ENCODE results near the gene FGD6. TPM values are rescaled to one million over a fixed set of nuclear protein-coding genes. Genes with fewer than 3 reads are reported as not detected.
A peak's percentile ranks its signal among the peaks of the same experiment; 100 is the strongest.

Gene FGD6
- total RNA-seq, 1 donor from 2014 or later: 11.9 TPM

DNA sequence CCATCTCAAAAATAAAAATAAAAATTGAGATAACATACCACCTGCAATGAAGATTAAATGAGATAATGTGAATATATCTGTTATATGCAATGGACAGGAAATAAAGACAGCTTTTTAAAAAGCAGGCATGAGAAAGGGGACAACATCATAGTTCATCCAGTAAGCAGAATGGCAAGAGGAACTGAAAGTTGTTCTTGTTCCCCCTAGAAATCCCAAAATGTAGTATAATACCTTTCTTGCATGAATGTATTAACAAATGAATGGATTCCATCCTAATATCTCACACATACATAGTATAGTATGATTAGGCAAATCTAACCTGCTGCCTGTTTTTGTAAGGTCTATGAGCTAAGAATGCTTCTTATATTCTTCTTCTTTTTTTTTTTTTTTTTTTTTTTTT, 31.4 kb downstream of the FGD6 start:
- no peak overlapping the region for H3K27ac Mint-ChIP-seq (ENCODE audit: unreplicated experiment)
- H3K36me3 Mint-ChIP-seq (ENCODE audit: unreplicated experiment): peaks cover 3% of the 10 kb centered on the region
- peaks cover 10% of the 10 kb centered on the region for H3K4me1 Mint-ChIP-seq (ENCODE audit: unreplicated experiment)
- no peak overlapping the region for H3K4me3 Mint-ChIP-seq (ENCODE audit: unreplicated experiment)
- no peak for DNase-seq (ENCODE audit: extremely low spot score, unreplicated experiment)
- H3K9me3 Mint-ChIP-seq (ENCODE audit: unreplicated experiment): no peaks in the 10 kb centered on the region
- H3K27me3 Mint-ChIP-seq (ENCODE audit: unreplicated experiment): no peaks in the 10 kb centered on the region
- TF ChIP-seq, protein P1, sequence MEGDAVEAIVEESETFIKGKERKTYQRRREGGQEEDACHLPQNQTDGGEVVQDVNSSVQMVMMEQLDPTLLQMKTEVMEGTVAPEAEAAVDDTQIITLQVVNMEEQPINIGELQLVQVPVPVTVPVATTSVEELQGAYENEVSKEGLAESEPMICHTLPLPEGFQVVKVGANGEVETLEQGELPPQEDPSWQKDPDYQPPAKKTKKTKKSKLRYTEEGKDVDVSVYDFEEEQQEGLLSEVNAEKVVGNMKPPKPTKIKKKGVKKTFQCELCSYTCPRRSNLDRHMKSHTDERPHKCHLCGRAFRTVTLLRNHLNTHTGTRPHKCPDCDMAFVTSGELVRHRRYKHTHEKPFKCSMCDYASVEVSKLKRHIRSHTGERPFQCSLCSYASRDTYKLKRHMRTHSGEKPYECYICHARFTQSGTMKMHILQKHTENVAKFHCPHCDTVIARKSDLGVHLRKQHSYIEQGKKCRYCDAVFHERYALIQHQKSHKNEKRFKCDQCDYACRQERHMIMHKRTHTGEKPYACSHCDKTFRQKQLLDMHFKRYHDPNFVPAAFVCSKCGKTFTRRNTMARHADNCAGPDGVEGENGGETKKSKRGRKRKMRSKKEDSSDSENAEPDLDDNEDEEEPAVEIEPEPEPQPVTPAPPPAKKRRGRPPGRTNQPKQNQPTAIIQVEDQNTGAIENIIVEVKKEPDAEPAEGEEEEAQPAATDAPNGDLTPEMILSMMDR (IDR thresholded peaks at IDR 0.05): no peak

DNA sequence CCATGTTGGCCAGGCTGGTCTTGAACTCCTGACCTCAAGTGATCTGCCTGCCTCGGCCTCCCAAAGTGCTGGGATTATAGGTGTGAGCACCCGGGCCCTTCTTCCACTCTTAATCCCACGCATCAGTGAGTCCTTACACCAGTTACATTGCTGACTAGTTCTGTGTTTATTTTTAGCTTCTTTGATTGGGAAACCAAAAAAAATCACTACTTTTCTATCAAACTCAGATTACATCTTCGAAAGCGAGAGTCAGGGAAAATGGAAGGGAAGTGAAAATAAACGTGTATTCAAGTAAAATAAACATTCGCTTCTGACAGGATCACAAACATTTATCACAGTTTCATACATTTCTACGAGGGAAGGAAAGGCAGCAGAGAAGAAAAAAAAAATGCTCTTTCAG, 32.2 kb downstream of the FGD6 start:
- peaks cover 10% of the 10 kb centered on the region for H3K4me1 Mint-ChIP-seq (ENCODE audit: unreplicated experiment)
- no peaks in the 10 kb centered on the region for H3K9me3 Mint-ChIP-seq (ENCODE audit: unreplicated experiment)
- no peak overlapping the region for H3K27ac Mint-ChIP-seq (ENCODE audit: unreplicated experiment)
- TF ChIP-seq, protein P1 (IDR thresholded peaks at IDR 0.05): no peak
- no peaks in the 10 kb centered on the region for H3K27me3 Mint-ChIP-seq (ENCODE audit: unreplicated experiment)
- DNase-seq (ENCODE audit: extremely low spot score, unreplicated experiment): no peak
- peaks cover 3% of the 10 kb centered on the region for H3K36me3 Mint-ChIP-seq (ENCODE audit: unreplicated experiment)
- no peak overlapping the region for H3K4me3 Mint-ChIP-seq (ENCODE audit: unreplicated experiment)

DNA sequence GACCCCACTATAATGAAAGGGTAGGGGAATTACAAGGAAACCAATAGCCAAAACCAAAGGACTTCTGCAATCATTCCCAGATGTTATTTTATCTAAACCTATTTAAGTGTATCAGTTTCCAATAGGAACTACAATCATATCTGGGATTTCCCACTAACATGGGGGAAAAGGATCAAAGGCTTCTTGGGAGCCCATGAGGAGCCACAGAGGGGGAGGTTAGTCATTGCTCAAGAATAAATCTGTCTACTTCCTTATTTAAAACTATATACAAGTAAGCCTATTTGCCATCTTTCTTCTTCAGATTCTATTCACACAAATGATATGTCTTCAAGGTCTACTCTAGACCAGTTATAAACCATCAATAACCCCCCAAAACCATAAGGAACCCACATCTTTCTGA, 33.1 kb downstream of the FGD6 start:
- no peaks in the 10 kb centered on the region for H3K9me3 Mint-ChIP-seq (ENCODE audit: unreplicated experiment)
- no peak for DNase-seq (ENCODE audit: extremely low spot score, unreplicated experiment)
- no peaks in the 10 kb centered on the region for H3K27me3 Mint-ChIP-seq (ENCODE audit: unreplicated experiment)
- H3K27ac Mint-ChIP-seq (ENCODE audit: unreplicated experiment): no peak overlapping the region
- H3K36me3 Mint-ChIP-seq (ENCODE audit: unreplicated experiment): peaks cover 3% of the 10 kb centered on the region
- TF ChIP-seq, protein P1 (IDR thresholded peaks at IDR 0.05): no peak
- H3K4me1 Mint-ChIP-seq (ENCODE audit: unreplicated experiment): peaks cover 10% of the 10 kb centered on the region
- H3K4me3 Mint-ChIP-seq (ENCODE audit: unreplicated experiment): no peak overlapping the region

DNA sequence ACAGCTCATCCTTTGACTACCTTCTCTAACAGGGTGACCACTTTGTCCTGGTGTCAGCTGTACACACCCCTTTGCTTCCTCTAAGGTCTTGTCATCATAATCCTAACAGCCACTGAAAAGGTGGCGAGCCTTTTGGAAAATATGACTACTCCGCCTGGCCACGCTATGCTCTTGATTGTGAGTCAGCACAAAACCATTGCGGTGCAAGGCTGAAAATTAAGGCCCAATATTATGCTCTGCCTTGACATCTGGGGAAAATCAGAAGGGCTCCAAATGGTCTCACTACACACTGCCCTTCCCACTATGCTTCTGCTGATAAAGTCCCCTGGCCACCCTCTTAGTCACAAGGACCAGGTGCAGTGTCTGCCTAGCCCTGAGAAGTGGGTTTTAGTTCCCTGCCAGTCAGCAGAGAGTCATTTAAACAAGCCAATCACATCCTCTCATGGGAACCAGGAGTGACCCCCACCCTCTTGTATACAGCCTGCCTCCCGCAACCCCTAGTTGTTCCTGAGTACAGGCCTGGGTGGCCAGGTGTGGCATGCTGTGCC, 34.3 kb downstream of the FGD6 start:
- H3K9me3 Mint-ChIP-seq (ENCODE audit: unreplicated experiment): no peaks in the 10 kb centered on the region
- no peak for DNase-seq (ENCODE audit: extremely low spot score, unreplicated experiment)

DNA sequence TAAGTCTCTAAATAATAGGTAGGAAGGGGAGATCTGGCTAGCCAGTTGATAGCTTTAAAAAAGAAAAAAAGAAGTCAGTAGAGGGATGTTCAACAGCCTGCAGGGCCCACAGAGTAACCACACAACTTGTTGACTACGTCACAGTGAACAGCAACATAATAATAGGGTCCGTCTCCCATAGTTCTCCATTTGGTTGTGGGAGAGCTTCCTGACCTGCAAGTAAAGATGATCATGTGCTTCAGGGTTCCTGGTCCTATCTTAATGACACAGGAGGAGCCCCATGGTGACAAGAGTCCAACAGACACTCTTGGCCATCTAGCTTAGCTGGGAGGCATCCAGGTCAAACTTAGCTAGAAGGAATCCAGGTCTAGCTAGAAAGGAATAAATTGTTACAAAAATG, 36.2 kb downstream of the FGD6 start:
- Mint-ChIP-seq H3K9me3 (ENCODE audit: unreplicated experiment) (no peaks in the 10 kb centered on the region), H3K4me1 (ENCODE audit: unreplicated experiment) (peaks cover 6% of the 10 kb centered on the region), H3K36me3 (ENCODE audit: unreplicated experiment) (peaks cover 3% of the 10 kb centered on the region), H3K27me3 (ENCODE audit: unreplicated experiment) (no peaks in the 10 kb centered on the region), H3K27ac (ENCODE audit: unreplicated experiment) (no peak overlapping the region), H3K4me3 (ENCODE audit: unreplicated experiment) (no peak overlapping the region)
- no peak for DNase-seq (ENCODE audit: extremely low spot score, unreplicated experiment)
- TF ChIP-seq, protein P1 (IDR thresholded peaks at IDR 0.05): no peak

More for the DNA sequence above, 34.3 kb downstream of the FGD6 start:
- peak overlapping the region; percentile 44 for H3K27ac Mint-ChIP-seq (ENCODE audit: unreplicated experiment)
- H3K36me3 Mint-ChIP-seq (ENCODE audit: unreplicated experiment): peaks cover 3% of the 10 kb centered on the region
- H3K4me1 Mint-ChIP-seq (ENCODE audit: unreplicated experiment): peaks cover 6% of the 10 kb centered on the region
- H3K4me3 Mint-ChIP-seq (ENCODE audit: unreplicated experiment): no peak overlapping the region
- TF ChIP-seq, protein P1 (IDR thresholded peaks at IDR 0.05): no peak
- no peaks in the 10 kb centered on the region for H3K27me3 Mint-ChIP-seq (ENCODE audit: unreplicated experiment)
